ENCODE measurements around the gene VPS72. TPM values are rescaled to one million over a fixed set of nuclear protein-coding genes. Genes with fewer than 3 reads are reported as not detected.

VPS72 gene
- total and polyA plus RNA-seq, 4 donors, result 26.7 to 40.8 (median 32.9) TPM

- ATAC-seq (ENCODE audit: low FRiP score), result no peak
- WGBS, 2 donors, result 40 to 46% methylated on average over 6 of the region's 6 CpGs
- H3K36me3 ChIP-seq (ENCODE audit: control insufficient read depth in 1 of 2, insufficient read depth in 2 of 2, low read length in 1 of 2), result peaks cover 4 to 8% of the 10 kb centered on the region in 2 donors
Observed at GRCh38 chr1:151175041-151175741, 14.8 kb downstream of the VPS72 start.

GRCh38 chr1:151171190-151171589 lies 18.8 kb downstream of the VPS72 start:
- DNase-seq (no peak), ATAC-seq (ENCODE audit: low FRiP score) (no peak)
- Histone ChIP-seq H3K27me3 (ENCODE audit: control insufficient read depth in 1 of 2, insufficient read depth in 2 of 2, low read length in 1 of 2) (no peaks in the 10 kb centered on the region), H3K36me3 (ENCODE audit: control insufficient read depth in 1 of 2, insufficient read depth in 2 of 2, low read length in 1 of 2) (no peaks in the 10 kb centered on the region), H3K27ac (ENCODE audit: low read depth in 1 of 2, low read length in 2 of 2) (no peak overlapping the region), H3K4me3 (ENCODE audit: low read length in 2 of 2) (no peak overlapping the region), H3K9me3 (ENCODE audit: control insufficient read depth, low read length) (no peaks in the 10 kb centered on the region), H3K4me1 (ENCODE audit: control insufficient read depth in 1 of 2, insufficient read depth in 2 of 2, low read length in 2 of 2) (no peaks in the 10 kb centered on the region)
- intact Hi-C loops (cut with DNase I), result no loop called here
- WGBS, 2 donors, result 80 to 86% methylated on average over 5 of the region's 5 CpGs

More at GRCh38 chr1:151175041-151175741, 14.8 kb downstream of the VPS72 start:
- intact Hi-C loops (cut with DNase I), result no loop called here
- Histone ChIP-seq H3K9me3 (ENCODE audit: control insufficient read depth, low read length) (no peaks in the 10 kb centered on the region), H3K27me3 (ENCODE audit: control insufficient read depth in 1 of 2, insufficient read depth in 2 of 2, low read length in 1 of 2) (no peaks in the 10 kb centered on the region), H3K27ac (ENCODE audit: low read depth in 1 of 2, low read length in 2 of 2) (no peak overlapping the region), H3K4me1 (ENCODE audit: control insufficient read depth in 1 of 2, insufficient read depth in 2 of 2, low read length in 2 of 2) (no peaks in the 10 kb centered on the region), H3K4me3 (ENCODE audit: low read length in 2 of 2) (no peak overlapping the region)
- DNase-seq, result peak in 1 of 2 donors; percentile 31

- intact Hi-C loops (cut with DNase I), result no loop called here
- Histone ChIP-seq H3K4me1 (ENCODE audit: control insufficient read depth in 1 of 2, insufficient read depth in 2 of 2, low read length in 2 of 2) (no peaks in the 10 kb centered on the region), H3K9me3 (ENCODE audit: control insufficient read depth, low read length) (no peaks in the 10 kb centered on the region), H3K27me3 (ENCODE audit: control insufficient read depth in 1 of 2, insufficient read depth in 2 of 2, low read length in 1 of 2) (no peaks in the 10 kb centered on the region), H3K36me3 (ENCODE audit: control insufficient read depth in 1 of 2, insufficient read depth in 2 of 2, low read length in 1 of 2) (no peaks in the 10 kb centered on the region), H3K4me3 (ENCODE audit: low read length in 2 of 2) (no peak overlapping the region), H3K27ac (ENCODE audit: low read depth in 1 of 2, low read length in 2 of 2) (no peak overlapping the region)
- ATAC-seq (ENCODE audit: low FRiP score), result no peak
- WGBS, 2 donors, result 85 to 86% methylated on average over 6 of the region's 6 CpGs
- peak in 1 of 2 donors; percentile 33 for DNase-seq
Observed at GRCh38 chr1:151167116-151167515, 22.9 kb downstream of the VPS72 start.

GRCh38 chr1:151166505-151166956 lies 23.5 kb downstream of the VPS72 start:
- H3K27me3 ChIP-seq (ENCODE audit: control insufficient read depth in 1 of 2, insufficient read depth in 2 of 2, low read length in 1 of 2), result no peaks in the 10 kb centered on the region
- ATAC-seq (ENCODE audit: low FRiP score), result no peak
- intact Hi-C loops (cut with DNase I), result no loop called here
- H3K9me3 ChIP-seq (ENCODE audit: control insufficient read depth, low read length), result no peaks in the 10 kb centered on the region
- peak in 1 of 2 donors; percentile 64 for DNase-seq
- WGBS, 2 donors, result 1 to 3% methylated on average over 15 of the region's 15 CpGs
- H3K36me3 ChIP-seq (ENCODE audit: control insufficient read depth in 1 of 2, insufficient read depth in 2 of 2, low read length in 1 of 2), result peaks cover 0 to 1% of the 10 kb centered on the region in 2 donors
- H3K27ac ChIP-seq (ENCODE audit: low read depth in 1 of 2, low read length in 2 of 2), result peak overlapping the region in 1 of 2 donors; percentile 39
- H3K4me3 ChIP-seq (ENCODE audit: low read length in 2 of 2), result peak overlapping the region; percentile 72 to 90
- no peaks in the 10 kb centered on the region for H3K4me1 ChIP-seq (ENCODE audit: control insufficient read depth in 1 of 2, insufficient read depth in 2 of 2, low read length in 2 of 2)

GRCh38 chr1:151165738-151166504 lies 24.1 kb downstream of the VPS72 start, which contains the start of the genes LYSMD1 and SCNM1:
TSS of gene LYSMD1 (minus strand) at chr1:151165902. CDS start at chr1:151165258, 644 bp downstream.
TSS of gene SCNM1 (plus strand) at chr1:151166144. CDS start at chr1:151166153, 9 bp downstream.
- 0% methylated on average over 38 of the region's 38 CpGs for WGBS, 2 donors
- DNase-seq (peak; percentile 98), ATAC-seq (ENCODE audit: low FRiP score) (peak; percentile 96)
- peaks cover 0 to 1% of the 10 kb centered on the region in 2 donors for H3K36me3 ChIP-seq (ENCODE audit: control insufficient read depth in 1 of 2, insufficient read depth in 2 of 2, low read length in 1 of 2)
- no peaks in the 10 kb centered on the region for H3K9me3 ChIP-seq (ENCODE audit: control insufficient read depth, low read length)
- peak within 1 kb of the TSS; percentile 45 to 78 for H3K27ac ChIP-seq (ENCODE audit: low read depth in 1 of 2, low read length in 2 of 2)
- H3K4me1 ChIP-seq (ENCODE audit: control insufficient read depth in 1 of 2, insufficient read depth in 2 of 2, low read length in 2 of 2), result no peaks in the 10 kb centered on the region
- intact Hi-C loops (cut with DNase I), result no loop called here
- H3K4me3 ChIP-seq (ENCODE audit: low read length in 2 of 2), result peak within 1 kb of the TSS; percentile 72 to 90
- H3K27me3 ChIP-seq (ENCODE audit: control insufficient read depth in 1 of 2, insufficient read depth in 2 of 2, low read length in 1 of 2), result no peaks in the 10 kb centered on the region

GRCh38 chr1:151165281-151165737 lies 24.7 kb downstream of the VPS72 start:
- DNase-seq (peak; percentile 71 to 83), ATAC-seq (ENCODE audit: low FRiP score) (peak; percentile 82)
- WGBS, 2 donors, result 1 to 3% methylated on average over 15 of the region's 15 CpGs
- Histone ChIP-seq H3K27me3 (ENCODE audit: control insufficient read depth in 1 of 2, insufficient read depth in 2 of 2, low read length in 1 of 2) (no peaks in the 10 kb centered on the region), H3K9me3 (ENCODE audit: control insufficient read depth, low read length) (no peaks in the 10 kb centered on the region), H3K36me3 (ENCODE audit: control insufficient read depth in 1 of 2, insufficient read depth in 2 of 2, low read length in 1 of 2) (peaks cover 0 to 1% of the 10 kb centered on the region in 2 donors), H3K4me1 (ENCODE audit: control insufficient read depth in 1 of 2, insufficient read depth in 2 of 2, low read length in 2 of 2) (no peaks in the 10 kb centered on the region), H3K27ac (ENCODE audit: low read depth in 1 of 2, low read length in 2 of 2) (peak overlapping the region; percentile 45 to 78), H3K4me3 (ENCODE audit: low read length in 2 of 2) (peak overlapping the region; percentile 49 to 60)
- intact Hi-C loops (cut with DNase I), result no loop called here

- no peaks in the 10 kb centered on the region for H3K9me3 ChIP-seq (ENCODE audit: control insufficient read depth, low read length)
- H3K27me3 ChIP-seq (ENCODE audit: control insufficient read depth in 1 of 2, insufficient read depth in 2 of 2, low read length in 1 of 2), result no peaks in the 10 kb centered on the region
- DNase-seq, result peak in 1 of 2 donors; percentile 55
- peak; percentile 54 for ATAC-seq (ENCODE audit: low FRiP score)
- WGBS, 2 donors, result 5 to 7% methylated on average over 11 of the region's 11 CpGs
- peak overlapping the region; percentile 49 to 60 for H3K4me3 ChIP-seq (ENCODE audit: low read length in 2 of 2)
- H3K27ac ChIP-seq (ENCODE audit: low read depth in 1 of 2, low read length in 2 of 2), result peak overlapping the region; percentile 30 to 75
- intact Hi-C loops (cut with DNase I), result no loop called here
- peaks cover 0 to 1% of the 10 kb centered on the region in 2 donors for H3K36me3 ChIP-seq (ENCODE audit: control insufficient read depth in 1 of 2, insufficient read depth in 2 of 2, low read length in 1 of 2)
- H3K4me1 ChIP-seq (ENCODE audit: control insufficient read depth in 1 of 2, insufficient read depth in 2 of 2, low read length in 2 of 2), result no peaks in the 10 kb centered on the region
Observed at GRCh38 chr1:151164732-151165280, 25.2 kb downstream of the VPS72 start.

GRCh38 chr1:151159373-151159772 lies 30.6 kb downstream of the VPS72 start:
- intact Hi-C loops (cut with DNase I), result loop anchor here in 1 of 2 donors (5.0 kb wide), 1 partner anchor 62 kb away; no protein-coding TSS in a partner anchor
- Histone ChIP-seq H3K27ac (ENCODE audit: low read depth in 1 of 2, low read length in 2 of 2) (no peak overlapping the region), H3K4me1 (ENCODE audit: control insufficient read depth in 1 of 2, insufficient read depth in 2 of 2, low read length in 2 of 2) (no peaks in the 10 kb centered on the region), H3K9me3 (ENCODE audit: control insufficient read depth, low read length) (no peaks in the 10 kb centered on the region), H3K27me3 (ENCODE audit: control insufficient read depth in 1 of 2, insufficient read depth in 2 of 2, low read length in 1 of 2) (no peaks in the 10 kb centered on the region), H3K4me3 (ENCODE audit: low read length in 2 of 2) (no peak overlapping the region), H3K36me3 (ENCODE audit: control insufficient read depth in 1 of 2, insufficient read depth in 2 of 2, low read length in 1 of 2) (peaks cover 0 to 1% of the 10 kb centered on the region in 2 donors)
- DNase-seq (peak in 1 of 2 donors; percentile 11), ATAC-seq (ENCODE audit: low FRiP score) (no peak)
